SK-N-MC (cell line): Measurements from ENCODE around the gene MIDN.

Source experiments
- EZH2 ChIP-seq: fragments of 200-600 bp; sonication (generic); IDR thresholded peaks from one replicate; pipeline ENCODE4 v1.6.1; 2017; ENCODE audit warnings: antibody characterized with exemption
- POLR2AphosphoS5 ChIP-seq: IDR thresholded peaks from 2 replicates; pipeline ENCODE4 v1.6.1; 2012; ENCODE audit warnings: mild to moderate bottlenecking, low read depth, low read length, borderline replicate concordance

- TF ChIP-seq POLR2AphosphoS5 (no peak), EZH2 (no peak)
Observed at GRCh38 chr19:1271528-1272422, 23.4 kb downstream of the MIDN start.
